Stimulated activated CD8-positive, alpha-beta memory T cell treated with anti-CD3 and anti-CD28 coated beads, Interleukin-4, amount 100 ng/mL, for 1 hour (primary cell): ENCODE measurements around the gene EPHA4.
A peak's percentile ranks its signal among the peaks of the same experiment; 100 is the strongest.

ENCODE experiments used
- DNase-seq, 2 donors: peaks; one replicate each; pipeline ENCODE4 v3.0.0-alpha.2; 2020; ENCODE audit warnings: low read depth in 2 of 2, low spot score in 1 of 2

The EPHA4 gene

GRCh38 chr2:221572219-221572820 is at the start of gene EPHA4:
Gene EPHA4 (minus strand): TSS chr2:221572304. CDS start chr2:221572248, 56 bp downstream.
- DNase-seq, result peak; percentile 57 to 71

- DNase-seq, result no peak
These were observed 45.9 kb upstream of the EPHA4 start for GRCh38 chr2:221618007-221618406.

DNA sequence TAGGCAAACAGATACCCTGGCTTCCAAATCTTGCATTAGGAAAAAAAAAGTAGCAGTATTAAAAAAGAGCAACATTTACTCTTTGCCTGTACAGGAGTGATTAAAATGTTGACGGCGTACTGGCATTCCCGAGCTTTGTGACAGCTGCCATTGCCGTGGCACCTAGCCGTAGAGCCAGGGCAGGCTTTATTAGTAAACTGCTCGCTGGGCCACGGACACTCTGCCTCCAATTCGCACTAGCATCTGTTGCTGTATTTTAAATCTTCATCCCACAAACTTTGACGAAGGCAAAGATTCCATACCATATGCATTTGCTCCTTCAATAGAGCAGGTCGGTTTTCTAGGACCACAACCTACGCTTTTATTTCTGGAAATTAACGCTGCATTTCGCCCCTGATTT is 44.5 kb upstream of the EPHA4 start:
- DNase-seq, result no peak

DNA sequence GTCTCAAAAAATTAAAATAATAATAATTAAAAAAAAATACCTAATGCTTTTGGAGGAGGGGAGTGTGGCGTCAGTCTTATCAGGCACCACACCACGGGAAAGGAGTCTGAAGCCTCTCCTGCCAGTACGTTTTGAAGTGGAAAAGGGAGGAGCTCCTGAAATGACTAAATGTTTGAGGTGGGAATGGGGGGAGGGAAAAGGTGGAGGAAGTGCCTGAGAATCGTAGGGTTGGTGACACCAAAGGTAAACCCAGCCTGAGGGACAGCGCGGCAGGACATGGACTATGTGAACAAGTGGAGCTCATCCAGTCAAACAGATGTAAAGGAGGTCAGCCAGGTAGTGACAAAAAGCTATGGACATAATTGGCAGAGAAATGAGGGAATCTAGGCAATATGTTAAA is 42.2 kb upstream of the EPHA4 start:
- DNase-seq, result no peak

DNA sequence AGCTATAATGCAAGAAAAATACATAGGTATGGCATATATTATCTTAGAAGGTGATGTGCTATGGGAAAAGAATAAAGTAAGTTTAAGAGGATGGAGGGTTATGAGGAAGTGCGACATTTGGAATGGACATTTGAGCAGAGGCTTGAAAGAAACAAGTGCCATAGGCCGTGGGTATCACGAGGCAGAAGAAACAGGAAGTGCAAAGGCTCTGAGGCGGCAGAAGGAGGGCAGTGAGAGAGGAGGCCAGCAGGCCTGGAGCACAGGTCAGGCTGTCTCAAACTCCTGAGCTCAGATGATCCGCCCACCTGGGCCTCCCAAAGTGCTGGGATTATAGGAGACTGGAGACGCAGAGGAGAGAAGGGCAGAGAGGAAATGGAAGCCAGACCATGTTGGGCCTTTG is 40.7 kb upstream of the EPHA4 start:
- DNase-seq, result no peak

DNA sequence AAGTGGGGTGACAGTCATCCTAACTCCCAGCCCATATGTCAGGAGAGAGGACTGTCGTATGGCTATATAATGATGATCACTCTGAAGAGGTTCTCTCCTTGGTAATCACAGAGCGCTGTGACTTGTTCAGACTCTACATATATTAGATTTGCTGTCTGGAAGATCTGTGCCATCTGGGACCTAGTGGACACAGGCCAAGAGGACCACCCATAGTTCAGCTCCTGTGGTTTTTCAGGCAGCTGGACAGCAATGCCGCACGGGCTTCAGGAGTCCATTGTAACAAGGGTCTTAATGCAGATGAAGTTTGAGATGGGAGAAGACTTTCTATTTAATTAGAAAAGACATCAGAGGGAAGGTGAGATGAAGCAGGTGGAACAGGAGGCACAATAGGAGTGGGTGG is 40.1 kb upstream of the EPHA4 start:
- DNase-seq, result no peak

- DNase-seq, result no peak
These were observed 38.6 kb upstream of the EPHA4 start for GRCh38 chr2:221610675-221611074.

DNA sequence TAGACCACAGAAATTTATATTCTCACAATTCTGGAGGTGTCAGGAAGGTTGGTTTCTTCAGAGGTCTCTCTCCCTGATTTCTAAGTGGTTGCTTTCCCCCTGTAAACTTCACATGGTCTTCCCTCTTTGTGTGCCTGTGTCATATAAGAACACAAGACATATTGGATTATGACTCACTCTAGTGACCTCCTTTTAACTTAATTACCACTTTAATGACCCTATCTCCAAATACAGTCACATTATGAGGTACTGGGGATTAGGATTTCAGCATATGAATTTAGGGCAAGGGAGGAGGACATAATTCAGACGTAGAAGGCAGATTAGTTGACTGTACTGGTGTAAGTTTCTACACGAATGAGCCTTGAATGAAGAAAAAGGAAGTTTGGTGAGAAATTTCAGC is 38.2 kb upstream of the EPHA4 start:
- no peak for DNase-seq

DNA sequence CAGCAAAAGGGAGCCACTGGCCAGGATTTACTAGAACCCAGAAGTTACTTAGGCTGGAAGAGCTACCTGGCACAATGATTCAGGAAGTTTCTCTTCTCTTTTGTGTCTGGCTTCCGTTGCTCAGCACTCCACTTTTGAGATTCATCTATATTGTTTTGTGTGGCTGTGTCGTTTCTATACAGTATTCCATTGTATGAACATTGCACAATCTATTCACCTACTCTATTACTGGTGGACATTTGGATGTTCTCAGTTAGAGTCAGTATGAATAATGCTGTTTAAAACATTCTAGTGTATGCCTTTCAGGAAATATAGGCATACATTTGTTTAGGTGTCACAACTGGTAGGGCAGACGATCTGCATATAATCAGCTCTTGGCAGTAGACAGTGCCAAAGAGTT is 36.3 kb upstream of the EPHA4 start:
- DNase-seq, result no peak

DNA sequence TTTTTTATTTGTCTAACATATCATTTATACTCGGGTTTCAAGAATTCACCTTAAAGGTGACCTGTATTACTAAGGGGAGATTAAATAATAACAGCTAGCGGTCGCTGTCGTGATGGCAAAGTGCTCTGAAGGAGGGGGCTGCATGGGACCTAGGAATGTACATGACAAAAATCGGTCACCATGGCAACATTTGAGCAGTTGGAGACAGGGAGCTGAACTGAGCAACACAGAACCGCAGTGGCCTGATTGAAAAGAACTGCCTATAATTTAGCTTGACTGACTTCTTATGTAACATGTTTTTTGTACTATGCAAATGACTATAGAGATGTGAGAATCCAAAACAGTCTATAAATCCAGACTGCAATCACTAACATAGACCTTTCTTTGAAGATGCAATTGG is 34.3 kb upstream of the EPHA4 start:
- DNase-seq, result no peak

DNA sequence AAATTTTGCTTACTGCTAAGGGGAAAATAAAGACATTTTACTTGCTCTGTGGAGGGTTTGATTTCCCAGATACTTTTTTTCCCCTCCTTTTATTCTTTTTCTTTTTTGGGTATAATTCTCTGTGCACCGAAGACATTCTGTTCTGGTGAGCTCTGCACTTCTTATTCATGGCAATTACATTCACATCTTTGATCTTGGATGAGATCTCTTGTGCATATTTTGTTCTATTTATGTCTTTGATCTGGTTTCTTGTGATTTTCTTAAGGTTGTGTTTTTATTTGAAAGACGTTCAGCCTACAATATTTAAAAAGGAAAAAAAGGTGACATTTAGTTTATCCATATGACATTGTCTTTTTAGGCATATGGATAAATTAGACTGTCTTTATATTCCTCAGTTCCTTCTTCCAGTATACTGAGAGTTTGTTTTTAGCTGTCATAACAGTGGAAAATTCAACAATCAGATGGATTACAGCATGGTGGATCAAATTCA is 33.7 kb upstream of the EPHA4 start:
- DNase-seq, result no peak

DNA sequence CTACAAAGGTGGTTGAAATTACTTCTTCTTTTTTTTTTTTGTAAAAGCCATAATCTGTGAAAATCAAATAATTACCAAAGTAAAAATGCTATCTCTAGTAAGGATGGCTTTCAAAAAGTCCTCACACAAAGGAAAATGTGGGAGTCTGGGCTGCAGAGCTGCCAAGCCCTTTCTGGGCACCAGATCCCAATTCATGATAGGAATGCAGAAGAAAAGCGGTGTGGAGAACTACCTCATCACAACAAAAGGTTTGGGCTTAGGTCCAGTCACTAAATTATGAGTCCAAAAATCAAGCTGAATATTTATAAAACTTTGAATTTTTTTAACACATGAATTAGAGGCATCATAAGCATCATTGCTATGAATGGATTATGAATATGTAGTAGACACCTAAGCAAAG is 30.8 kb upstream of the EPHA4 start:
- DNase-seq, result no peak

GRCh38 chr2:221601376-221601775 is 29.3 kb upstream of the EPHA4 start:
- no peak for DNase-seq

DNA sequence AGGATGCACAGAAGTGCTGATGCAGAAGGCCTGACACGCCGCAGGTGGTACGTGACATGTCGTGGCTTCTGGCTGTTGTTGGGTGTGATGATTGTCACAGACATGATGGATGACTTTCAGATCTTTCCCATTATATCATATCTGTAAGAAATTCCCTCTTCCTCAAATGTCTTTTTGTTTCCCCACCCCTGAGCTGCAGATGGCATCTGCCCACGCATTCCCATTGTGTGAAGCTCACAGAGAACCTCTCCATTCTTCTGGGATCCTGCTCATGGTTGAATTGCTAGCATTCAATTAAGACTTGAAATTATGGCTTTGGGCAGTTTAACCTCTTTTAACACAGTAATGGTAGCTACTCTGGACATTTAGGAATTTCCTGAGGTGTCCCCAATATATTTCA is 28.3 kb upstream of the EPHA4 start:
- DNase-seq, result no peak

- no peak for DNase-seq
These were observed 24.1 kb upstream of the EPHA4 start for GRCh38 chr2:221596192-221596591.

GRCh38 chr2:221590861-221591365 is 18.8 kb upstream of the EPHA4 start:
- DNase-seq, result no peak

DNA sequence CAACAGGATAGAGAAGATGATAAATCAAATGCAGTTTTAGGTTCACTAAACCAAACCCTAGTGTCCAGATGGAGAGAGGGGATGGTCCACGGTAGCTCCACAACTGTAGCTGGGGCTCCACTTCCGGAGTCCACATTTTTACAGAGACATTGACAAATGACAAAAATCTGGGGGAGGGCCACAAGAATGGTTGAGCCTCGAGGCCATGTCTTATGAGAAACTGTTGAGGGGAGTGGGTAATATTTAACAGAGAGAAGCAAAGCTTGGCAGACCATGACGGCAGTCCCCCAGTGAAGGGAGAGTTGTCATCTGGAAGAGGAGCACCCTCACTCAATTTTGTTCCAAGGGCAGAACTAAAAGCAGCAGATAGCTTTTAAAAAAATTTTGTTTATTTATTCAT is 17.6 kb upstream of the EPHA4 start:
- DNase-seq, result no peak

DNA sequence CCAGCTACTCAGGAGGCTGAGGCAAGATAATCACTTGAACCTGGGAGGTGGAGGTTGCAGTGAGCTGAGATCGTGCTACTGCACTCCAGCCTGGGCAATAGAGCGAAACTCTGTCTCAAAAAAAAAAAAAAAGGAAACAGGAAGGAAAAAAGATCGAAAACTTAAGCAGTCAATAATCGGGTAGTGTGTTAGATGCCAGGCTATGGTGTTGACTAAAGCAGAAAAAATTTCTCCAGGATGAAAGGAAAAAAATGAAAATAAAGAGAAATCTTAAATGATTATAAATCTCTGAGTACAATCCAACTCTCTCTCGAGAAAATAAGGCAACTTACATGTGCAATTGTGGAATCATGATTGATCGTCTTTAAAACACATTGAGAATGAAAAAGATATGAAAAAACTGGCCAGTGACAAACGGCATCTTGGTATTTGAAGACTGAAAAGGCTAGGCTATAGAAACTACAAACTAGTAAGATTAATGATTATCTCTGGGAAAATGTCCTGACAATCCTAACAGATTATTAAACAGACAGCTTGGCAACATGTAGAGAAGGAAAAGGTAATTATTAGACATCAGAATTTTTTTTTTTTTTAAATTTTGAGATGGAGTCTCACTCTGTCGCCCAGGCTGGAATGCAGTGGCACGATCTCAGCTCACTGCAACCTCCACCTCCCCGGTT is 16.3 kb upstream of the EPHA4 start:
- DNase-seq, result no peak

GRCh38 chr2:221581986-221582385 is 9.9 kb upstream of the EPHA4 start:
- no peak for DNase-seq

- no peak for DNase-seq
These were observed 2.1 kb upstream of the EPHA4 start for GRCh38 chr2:221574231-221574570.

- DNase-seq, result peak; percentile 58 to 65
These were observed 1.5 kb upstream of the EPHA4 start for GRCh38 chr2:221573430-221574230.

GRCh38 chr2:221572821-221573429 is 821 bp upstream of the EPHA4 start:
- no peak for DNase-seq
